NCI-H345 treated with DMSO at 0.1 percent for 48 hours (cell line): ENCODE measurements around the gene SFRP4.
"Not testable (repeated sequence)": the region's sequence is repeated elsewhere in the genome, so short reads cannot be mapped to it uniquely, and the experiment has no call there.

Experiments used
- DNase-seq: peaks from one replicate; lab custom pipeline; 2025; ENCODE audit not compliant: unreplicated experiment; lab: John Stamatoyannopoulos, UW

The SFRP4 gene

DNA sequence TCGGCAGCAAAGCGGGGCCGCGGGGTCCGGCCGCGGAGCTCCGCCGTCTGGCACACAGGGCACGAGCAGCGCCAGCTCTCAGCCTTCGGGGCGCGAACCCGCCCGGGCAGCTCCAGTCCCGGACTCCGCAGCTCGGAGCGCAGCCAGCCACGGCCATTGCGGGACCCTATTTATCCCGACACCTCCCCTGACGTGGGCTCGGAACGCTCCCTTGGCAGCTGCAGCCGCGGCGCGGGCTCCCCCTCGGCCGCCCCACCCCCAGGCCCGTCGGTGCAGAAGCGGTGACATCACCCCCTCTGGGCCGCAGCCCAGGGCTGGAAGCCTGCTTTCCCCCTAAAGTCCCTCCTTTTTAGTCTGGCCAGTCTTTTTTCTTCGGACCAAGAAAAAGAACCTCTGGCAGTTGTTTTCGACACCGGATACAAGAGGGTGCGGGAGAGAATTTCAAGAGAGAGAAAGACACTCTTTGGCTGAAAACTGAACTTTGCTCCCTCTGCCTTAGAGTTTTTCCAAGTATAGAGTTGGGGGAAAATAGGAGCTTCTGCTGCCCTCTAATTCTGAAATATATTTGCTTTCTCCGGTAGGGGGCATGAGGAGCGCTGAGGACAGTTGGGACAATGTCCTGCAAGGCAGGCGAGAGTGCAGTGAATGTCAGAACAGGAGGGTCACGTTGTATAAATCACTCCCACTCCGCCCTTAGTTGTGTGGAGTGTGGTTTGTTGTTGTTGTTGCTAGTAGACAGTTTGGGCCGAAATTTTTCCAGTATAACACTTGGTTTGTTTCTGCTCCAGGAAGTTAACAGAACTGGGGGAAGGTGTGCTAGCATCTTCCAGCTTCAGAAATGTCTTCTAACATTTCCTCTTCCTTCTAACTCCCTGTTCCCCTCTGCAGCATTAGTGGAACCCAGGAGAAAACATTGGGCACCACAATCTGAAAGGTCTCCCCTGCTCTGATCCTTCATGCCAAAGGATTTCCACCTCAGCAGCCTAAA is at the start of gene SFRP4:
Gene SFRP4, minus strand, starts transcription at position 145 of the 988 bp plus-strand sequence. CDS start 280 bp downstream, outside the sequence.
- peak; percentile 46 for DNase-seq

DNA sequence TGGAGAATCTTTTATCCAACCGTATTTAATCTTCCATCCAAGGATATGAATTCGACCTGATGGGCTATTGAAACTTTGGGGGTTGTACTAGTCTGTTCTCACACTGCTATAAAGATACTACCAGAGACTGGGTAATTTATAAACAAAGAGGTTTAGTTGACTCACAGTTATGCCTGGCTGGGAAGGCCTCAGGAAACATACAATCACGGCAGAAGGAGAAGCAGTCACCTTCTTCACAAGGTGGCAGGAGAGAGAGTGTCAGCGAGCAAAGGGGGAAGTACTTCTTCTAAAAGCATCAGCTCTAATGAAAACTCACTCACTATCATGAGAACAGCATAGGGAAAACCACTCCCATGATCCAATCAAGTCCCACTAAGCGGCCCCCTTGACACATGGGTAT is 47.6 kb upstream of the SFRP4 start:
- no peak for DNase-seq

DNA sequence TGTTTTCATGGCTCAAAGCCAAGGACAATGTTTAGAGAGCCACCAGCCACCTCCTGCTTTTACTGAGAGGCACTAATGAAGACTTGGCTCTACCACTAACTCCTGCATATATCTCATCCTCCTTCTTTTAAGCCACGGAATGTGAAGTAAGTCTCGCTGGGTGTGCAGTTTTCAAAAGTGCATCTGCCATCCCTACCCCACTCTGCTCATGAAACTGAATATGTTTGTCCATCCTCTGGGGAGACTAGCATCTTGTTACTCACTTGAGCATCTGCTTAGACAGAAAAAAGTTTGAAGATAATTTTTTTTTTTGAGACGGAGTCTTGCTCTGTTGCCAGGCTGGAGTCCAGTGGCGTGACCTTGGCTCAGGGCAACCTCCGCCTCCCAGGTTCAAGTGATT is 44.6 kb upstream of the SFRP4 start:
- DNase-seq = no peak

DNA sequence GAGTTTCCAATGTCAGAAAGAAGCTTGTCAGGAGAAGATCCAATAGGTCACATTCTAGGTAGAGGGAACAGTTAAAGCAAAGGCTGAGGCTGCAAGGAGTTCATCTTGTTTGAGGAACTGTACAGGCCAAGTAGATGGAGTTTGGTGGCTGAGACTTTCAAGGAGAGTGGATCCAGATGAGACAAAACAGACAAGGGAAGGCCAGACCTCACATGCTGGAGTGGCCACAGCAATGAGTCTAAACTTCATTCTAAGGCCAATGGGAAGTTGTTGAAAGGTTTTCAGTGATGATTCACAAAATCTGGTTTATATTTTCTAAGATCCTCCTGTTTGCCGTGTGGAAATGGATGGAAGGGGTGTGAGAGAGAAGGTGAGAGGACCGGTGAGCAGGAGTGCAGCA is 43.9 kb upstream of the SFRP4 start:
- no peak for DNase-seq

DNA sequence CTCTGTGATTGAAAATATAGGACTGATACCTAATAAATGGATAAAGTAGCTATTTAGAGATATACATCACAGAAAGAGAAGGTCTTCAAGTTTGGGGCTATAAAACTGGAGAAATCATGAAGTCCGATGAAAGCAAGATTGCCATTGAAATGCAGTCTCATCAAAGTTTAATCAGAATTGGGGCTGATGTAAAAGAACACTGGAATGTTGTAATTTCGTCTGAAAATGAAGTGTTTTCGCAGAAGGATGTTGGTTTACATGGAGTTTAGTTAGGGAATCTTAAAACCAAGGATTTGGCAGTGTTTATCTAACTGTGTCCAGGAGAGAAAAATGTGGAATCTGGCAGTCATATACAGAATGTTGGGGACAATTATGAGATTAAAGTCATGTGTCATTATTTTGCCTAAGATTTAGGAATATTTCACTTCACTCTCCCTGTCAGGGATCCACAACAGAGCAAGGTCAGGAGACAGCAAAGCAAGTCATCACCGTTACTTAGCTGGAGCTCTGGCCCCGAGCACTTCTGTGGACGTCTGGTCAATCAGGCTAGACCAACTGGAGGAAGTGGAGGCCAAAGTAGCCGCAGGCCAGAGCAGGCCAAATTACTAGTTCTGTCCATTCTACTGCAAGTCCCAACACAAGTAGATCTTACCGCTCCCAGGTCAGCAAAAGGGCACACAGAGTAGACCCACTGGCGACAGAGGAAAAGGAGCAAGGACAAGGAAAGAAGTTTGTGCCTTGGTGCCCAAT is 40.8 kb upstream of the SFRP4 start:
- DNase-seq = no peak

DNA sequence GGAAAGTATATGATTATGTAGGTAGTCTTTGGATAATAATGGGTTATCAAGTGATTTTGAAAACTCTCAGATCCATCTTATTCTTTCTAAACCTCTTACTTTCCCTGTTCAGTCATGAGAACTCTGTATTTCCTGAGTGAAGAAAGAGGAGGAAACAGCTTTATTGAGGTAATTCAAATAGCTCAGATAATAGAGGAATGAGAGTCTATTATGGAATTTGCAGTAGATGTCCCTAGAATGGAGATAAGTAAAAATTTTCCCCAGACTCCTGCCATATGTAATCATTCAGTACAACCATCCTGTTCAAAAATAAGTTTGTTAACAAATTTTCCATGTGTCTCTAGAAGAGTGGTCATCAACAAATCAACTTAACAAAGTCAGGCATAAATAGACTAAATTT is 40.2 kb upstream of the SFRP4 start:
- no peak for DNase-seq

DNA sequence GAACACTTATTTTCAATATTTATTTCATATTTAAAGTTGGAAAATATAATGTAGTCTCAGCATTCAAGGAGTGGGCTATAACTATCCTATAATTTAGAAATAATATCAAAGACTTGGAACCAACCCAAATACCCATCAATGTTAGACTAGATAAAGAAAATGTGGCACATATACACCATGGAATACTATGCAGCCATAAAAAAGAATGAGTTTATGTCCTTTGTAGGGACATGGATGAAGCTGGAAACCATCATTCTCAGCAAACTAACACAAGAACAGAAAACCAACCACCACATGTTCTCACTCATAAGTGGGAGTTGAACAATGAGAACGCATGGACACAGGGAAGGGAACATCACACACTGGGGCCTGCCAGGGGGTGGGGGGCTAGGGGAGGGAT is 37.6 kb upstream of the SFRP4 start:
- not testable (repeated sequence) for DNase-seq

DNA sequence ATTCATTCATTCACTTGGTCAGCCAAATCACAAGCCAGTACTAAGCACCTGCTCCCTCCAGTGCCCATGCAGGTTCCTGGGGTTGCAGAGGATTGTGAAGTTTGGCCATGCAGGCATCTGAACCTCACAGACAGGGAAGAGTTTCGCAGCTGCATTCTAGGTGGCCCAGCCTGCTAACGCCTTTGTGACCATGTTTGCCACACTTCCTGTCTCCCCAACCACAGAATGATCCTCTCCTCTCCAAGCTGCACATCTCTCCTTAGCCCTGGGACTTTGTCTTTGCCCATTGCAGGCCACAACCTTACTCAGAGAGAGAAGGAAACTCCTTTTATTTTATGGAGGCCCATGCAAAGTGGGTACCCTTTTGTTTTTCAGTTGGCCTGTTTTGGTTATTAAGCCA is 35.6 kb upstream of the SFRP4 start:
- DNase-seq = no peak

DNA sequence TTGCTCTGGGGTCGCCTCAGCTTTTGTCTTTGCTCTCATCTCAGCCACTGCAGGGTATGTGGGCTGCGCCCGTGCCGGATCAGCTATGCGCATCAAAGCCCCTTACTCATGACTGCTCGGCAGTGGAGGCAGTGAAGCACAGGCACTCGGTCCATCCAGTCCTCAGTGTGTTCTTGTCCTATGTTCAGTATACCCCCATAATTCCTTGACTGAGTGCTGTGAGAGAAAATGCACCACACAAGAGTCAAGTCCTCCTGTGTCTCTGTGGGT is 31.3 kb upstream of the SFRP4 start:
- DNase-seq = no peak

DNA sequence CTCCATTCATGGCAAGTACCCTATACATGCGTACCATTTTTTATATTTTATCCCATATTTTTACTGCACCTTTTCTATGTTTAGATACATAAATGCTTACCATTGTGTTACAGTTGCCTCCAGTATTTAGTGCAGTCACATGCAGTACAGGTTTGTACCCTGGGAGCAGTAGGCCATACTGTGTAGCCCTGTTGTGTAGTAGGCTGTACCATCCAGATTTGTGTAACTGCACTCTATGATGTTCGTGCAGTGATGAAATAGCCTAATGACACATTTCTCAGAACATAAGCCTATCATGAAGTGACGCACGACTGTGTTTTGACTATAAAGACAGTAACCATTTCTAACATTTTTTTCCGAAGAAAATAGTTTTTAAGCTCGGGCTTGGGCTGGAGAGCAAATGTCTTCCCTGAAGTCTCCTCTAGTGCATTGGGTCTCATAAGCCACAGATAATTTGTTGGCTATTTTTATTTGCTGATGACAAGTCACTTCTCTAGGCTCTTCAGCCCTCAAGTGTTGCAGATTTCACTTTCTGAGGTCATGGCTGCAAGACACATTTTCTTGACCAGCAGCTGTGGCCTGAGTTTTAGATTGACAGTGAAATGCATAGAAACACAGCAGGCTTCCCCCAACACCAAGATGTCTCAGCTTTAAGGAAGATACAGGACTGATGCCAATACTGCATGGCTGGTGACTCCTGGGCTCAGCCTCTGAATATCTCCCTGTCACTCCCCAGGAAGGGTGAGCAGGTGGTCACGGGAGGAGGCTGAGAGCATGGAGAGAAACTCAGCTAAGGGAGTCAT is 30.7 kb upstream of the SFRP4 start:
- DNase-seq = no peak

DNA sequence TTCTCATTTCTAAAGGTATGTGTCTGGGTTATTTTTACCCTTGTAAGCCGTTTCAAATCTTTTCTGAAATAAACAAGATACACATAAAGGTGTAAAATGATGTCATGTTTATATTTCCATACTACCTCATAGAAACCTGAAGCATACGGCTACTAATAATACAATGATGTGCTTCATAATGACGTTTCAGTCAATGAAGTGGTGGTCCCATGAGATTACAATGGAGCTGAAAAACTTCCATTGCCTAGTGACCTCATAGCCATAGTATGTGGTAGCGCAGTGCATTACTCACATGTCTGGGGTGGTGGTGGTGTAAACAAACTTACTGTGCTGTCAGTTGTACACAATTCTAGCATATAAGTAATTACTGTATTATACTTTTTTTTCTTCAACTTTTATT is 28.7 kb upstream of the SFRP4 start:
- DNase-seq = no peak

DNA sequence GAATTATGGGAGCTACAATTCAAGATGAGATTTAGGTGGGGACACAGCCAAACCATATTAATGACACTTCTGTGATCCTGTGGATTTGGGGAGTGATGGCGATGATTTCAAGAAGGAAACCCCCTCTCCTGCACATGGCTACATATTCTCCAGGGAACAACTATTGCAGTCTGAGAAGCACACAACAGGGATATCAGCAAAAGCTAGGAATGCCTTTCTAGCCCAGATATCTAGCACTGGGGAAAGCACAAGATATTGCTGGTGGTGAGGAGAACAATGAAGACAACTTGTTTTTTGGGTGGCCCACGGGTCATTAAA is 28.1 kb upstream of the SFRP4 start:
- no peak for DNase-seq

DNA sequence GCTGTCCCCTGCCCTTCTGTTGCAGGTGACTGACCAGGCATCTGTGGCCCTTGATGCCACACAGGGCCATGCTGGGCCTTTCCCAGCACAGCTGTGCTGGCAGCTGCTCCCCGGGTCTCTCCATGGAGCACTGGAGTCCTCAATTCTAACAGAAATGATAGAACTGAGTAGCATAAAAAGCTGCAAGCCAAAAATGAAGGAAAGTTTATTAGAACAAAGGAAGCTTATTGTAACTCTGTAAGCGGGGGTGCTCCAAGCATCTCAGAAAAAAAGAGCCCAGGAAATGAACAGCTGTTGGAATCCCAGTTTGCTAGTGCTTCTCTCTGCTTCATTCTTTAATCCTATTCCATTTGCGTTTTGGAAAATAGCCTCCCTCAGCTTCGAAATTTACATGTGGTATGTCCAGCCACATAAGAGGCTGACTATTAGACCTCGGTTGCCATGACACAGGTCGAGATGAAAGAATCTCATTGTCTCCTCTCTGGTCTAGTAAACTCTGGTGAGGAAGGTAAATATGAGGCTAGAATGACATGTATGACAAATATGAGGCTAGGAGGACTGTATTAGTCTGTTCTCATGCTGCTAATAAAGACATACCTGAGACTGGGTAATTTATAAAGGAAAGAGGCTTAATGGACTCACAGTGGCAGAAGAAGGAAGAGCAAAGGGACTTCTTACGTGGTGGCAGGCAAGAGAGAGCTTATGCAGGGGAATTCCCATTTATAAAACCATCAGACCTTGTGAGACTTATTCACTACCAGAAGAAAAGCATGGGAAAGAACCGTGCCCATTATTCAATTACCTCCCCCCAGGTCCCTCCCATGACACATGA is 27.5 kb upstream of the SFRP4 start:
- no peak for DNase-seq

DNA sequence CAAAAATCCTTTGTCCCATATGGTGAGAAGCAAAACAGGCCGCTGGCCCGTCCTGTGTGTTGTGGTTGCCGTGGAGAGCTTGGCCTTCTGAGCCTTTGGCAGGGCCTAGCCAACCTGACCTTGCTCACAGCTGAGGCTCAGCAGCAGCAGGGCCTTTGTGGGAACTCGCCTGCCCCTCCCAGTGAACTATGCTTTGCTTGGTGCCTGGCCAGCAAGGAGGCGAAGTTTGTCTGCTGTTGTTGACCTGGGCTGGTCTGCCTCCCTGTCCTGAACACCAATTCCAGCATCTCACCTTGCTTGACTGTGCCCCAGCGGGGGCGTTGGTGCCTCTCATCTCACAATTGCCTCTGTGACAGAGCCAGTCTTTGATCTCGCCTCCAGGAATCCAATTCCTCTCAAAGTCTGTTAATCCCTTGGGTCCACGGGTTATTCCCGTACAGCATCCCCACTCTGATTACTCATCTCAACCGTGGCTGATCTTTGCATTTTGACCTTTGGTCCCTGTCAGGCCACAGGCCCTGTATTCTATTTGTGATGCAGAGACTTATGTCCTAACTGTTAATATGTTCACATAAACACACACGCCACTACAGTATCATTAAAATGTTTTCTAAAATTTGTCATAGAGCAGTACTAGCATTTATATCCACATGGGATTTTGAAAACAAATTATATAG is 26.5 kb upstream of the SFRP4 start:
- no peak for DNase-seq

DNA sequence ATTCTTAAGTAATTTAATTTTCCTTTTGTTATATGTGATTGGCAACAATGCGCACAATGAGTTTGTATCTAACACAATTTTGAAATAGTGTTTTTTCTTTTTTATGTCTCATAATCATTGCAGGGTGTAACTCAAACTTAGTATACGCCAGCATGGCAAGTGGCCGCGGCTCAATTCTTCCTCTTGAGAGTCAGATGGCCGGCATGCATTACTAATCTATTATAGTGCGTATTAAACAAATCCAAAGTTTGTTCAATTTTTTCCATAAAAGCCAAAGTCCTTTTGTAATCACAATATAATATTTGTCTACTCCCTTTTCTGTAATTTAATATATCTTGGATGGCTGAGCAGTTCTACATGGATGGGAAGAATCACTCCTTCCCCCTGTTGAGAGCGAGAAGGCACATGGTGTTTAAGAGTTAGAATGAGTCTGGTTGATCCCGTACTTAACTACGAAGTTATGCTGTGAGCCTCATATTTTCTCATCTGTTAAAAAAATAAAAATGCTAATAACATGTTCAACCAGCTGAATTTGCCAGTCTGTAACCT is 16.5 kb upstream of the SFRP4 start:
- no peak for DNase-seq

DNA sequence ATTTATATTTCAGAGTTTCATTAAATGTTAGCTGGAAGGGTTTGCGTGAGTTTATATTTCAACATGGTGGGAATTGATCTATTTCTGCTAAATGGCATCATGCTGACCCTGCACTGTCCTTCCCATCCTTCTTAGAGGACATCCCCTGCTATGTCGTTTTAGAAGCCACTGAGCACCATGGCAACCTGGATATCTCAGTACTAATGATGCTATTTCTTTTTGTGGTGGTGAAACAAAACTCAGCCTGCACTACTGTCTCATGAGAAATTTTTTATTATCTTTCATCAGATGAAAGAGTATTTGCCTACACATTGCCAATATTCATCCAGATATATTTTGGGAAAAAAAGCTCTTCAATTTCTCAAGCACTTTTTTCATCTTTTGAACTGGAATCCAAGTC is 15.9 kb upstream of the SFRP4 start:
- DNase-seq = no peak

DNA sequence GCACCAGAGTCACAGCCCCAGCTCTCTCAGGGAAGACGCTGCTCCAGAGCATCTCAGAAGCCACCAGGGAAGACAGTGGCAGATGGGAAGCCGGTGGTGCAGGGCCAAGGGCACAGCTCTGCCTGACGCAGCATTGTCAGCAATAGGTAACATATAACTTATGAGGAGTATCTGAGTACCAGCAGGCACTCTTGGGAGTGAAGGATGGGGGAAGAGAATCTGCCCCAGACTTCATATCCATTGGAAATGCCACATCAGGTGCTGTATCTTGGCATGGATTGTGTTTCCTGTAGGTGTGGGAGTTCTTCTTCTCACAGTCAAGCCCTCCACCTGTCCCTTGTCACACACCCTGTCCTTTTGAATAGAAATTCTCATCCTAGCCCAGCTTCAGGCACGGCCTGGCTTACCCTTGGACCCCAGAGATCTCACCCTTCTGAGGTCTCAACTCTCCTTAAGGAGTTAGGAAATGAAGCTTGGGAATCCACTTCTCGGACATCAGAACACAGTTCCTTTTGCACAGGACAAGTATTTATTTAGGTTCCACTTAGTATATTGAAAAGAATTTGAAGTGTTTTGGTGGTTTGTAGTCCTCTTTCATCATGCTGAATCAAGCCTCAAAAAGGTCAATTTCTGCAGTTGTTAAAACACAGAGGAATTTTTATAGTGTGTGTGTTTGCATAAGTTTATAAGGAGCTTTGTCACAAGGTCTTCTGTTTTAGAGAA is 13.8 kb upstream of the SFRP4 start:
- no peak for DNase-seq

DNA sequence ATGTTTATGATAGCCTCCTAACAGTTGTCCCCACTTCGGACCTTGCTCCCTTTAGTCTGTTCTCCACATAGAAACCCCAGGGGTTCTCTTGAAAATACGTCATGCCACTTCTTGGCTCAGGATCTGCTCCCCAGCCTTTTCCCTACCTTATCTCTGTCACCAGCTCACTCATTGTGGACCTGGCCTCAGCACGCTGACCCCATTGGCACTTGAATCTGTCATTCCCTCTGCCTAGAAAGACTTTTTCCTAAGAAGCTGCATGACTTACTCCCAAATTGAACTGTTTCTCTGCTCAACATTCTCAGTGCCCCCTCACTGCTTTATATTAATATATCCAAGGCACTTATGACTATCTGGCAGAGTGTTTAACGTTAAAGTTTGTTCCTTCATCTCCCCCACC is 12.3 kb upstream of the SFRP4 start:
- DNase-seq = no peak

DNA sequence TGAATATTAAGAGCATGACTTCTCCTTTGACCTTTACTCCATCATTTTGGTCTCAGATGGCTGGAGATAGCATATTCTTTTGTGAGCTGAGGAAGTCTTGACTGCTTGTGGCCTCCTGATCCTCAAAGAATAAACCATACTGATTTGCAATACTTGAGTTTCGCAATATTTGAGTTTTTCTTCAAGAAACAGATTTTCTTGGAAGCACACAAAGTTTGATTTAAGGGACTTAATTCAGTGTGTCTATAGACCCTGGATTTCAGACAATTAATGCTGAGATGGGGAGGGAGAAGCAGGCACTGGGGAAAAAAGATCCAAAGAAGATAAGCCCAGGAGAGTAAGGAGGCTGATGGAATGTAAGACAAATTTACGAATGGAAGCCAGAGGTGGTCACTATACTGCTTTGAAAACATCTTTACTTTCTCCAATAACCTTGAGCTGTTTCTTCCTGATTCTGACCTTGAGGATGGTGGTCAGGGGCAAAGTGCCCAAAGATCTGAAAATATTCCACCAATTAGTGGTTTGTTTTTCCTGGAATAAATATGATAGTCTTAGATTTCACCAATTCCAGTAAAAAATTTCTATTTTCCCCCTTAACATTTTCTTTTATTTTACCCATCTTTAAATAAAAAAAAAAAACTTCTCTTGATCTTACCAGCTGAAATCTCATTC is 11.3 kb upstream of the SFRP4 start:
- DNase-seq = no peak
